WTC11 (cell line): ENCODE measurements around the gene HAUS2.

ENCODE experiments used
- ATF2 ChIP-seq: sonication (generic); formaldehyde crosslinking; IDR thresholded peaks from 2 replicates; pipeline ENCODE4 v1.8.1; 2022; ENCODE audit warnings: low read depth, missing genetic modification reagents, borderline replicate concordance
- CTCF ChIP-seq: fragments of 200-600 bp; IDR thresholded peaks from 2 replicates; pipeline ENCODE4 v1.8.0; 2022; ENCODE audit warnings: antibody characterized with exemption
- E2F5 ChIP-seq: sonication (generic); formaldehyde crosslinking; IDR thresholded peaks from 2 replicates; pipeline ENCODE4 v1.8.1; 2022; ENCODE audit warnings: mild to moderate bottlenecking, moderate library complexity, missing genetic modification reagents
- ESRRA ChIP-seq: sonication (generic); formaldehyde crosslinking; IDR thresholded peaks from 2 replicates; pipeline ENCODE4 v1.8.1; 2022; ENCODE audit warnings: mild to moderate bottlenecking, missing genetic modification reagents, borderline replicate concordance
- STAT6 ChIP-seq: sonication (generic); formaldehyde crosslinking; conservative IDR thresholded peaks from 2 replicates; pipeline ENCODE4 v1.8.1; 2023; ENCODE audit warnings: mild to moderate bottlenecking, low read depth, missing genetic modification reagents, moderate library complexity
- TP53 ChIP-seq: sonication (generic); formaldehyde crosslinking; IDR thresholded peaks from 2 replicates; pipeline ENCODE4 v1.8.1; 2023; ENCODE audit warnings: mild to moderate bottlenecking, missing genetic modification reagents
- USF2 ChIP-seq: sonication (generic); formaldehyde crosslinking; IDR thresholded peaks from 2 replicates; pipeline ENCODE4 v1.8.1; 2023; ENCODE audit warnings: mild to moderate bottlenecking, missing genetic modification reagents, moderate library complexity
- ZNF281 ChIP-seq: sonication (generic); formaldehyde crosslinking; IDR thresholded peaks from 2 replicates; pipeline ENCODE4 v1.8.0; 2023; ENCODE audit warnings: mild to moderate bottlenecking, missing genetic modification reagents
- ZNF512 ChIP-seq: sonication (generic); formaldehyde crosslinking; IDR thresholded peaks from 2 replicates; pipeline ENCODE4 v1.8.1; 2022; ENCODE audit warnings: missing genetic modification reagents, borderline replicate concordance

GRCh38 chr15:42603978-42604377, 55.3 kb downstream of the HAUS2 start:
- no peak for TF ChIP-seq CTCF
- no peak for TF ChIP-seq USF2 (CRISPR knock-in tag)
- TF ChIP-seq ZNF512 (CRISPR knock-in tag): no peak
- no peak for TF ChIP-seq TP53
- TF ChIP-seq STAT6 (CRISPR knock-in tag): no peak
- TF ChIP-seq ZNF281 (CRISPR knock-in tag): no peak
- TF ChIP-seq ATF2: no peak
- no peak for TF ChIP-seq ESRRA
- TF ChIP-seq E2F5 (CRISPR knock-in tag): no peak
